GM12864 (cell line): Measurements from ENCODE around the gene PLLP.

Experiments
- DNase-seq: peaks from one replicate; pipeline ENCODE4 v3.0.0-alpha.2; 2011; ENCODE audit warnings: low read depth
- H3K4me3 ChIP-seq: 2 replicates; pipeline ENCODE4 v1.5.1; 2011; ENCODE audit warnings: mild to moderate bottlenecking, low read depth, low read length, control low read depth
- CTCF ChIP-seq: IDR thresholded peaks from 2 replicates; pipeline ENCODE4 v1.5.1; 2011; ENCODE audit warnings: low read depth, mild to moderate bottlenecking, moderate library complexity, low read length, control low read depth, inconsistent platforms; ENCODE audit errors: missing control alignments

Gene PLLP

GRCh38 chr16:57244463-57244766 is 40.1 kb downstream of the PLLP start:
- no peak for DNase-seq
- peak overlapping the region; percentile 88 for H3K4me3 ChIP-seq
- no peak for TF ChIP-seq CTCF

GRCh38 chr16:57242650-57243049 is 41.8 kb downstream of the PLLP start:
- DNase-seq, result no peak
- TF ChIP-seq CTCF, result no peak

DNA sequence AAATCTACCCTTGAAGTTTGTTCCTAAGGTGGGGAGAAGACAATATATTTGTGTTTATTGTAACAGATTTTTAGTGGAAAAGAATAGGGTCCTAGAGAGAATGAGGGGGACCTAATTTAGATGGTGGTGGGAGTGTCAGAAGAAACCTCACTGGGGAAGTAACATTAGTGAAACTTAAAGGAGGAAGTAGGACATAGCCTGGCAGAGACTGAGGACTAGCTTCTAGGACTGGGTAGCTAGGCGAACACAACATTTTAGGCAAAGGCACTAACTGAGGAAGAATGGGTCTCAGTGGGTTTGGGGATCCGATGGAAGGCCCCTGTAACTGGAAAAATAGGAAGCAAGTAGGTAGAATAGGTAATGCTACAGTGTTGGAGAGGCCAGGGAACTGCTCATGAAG is 43.6 kb downstream of the PLLP start:
- no peak for DNase-seq
- no peak overlapping the region for H3K4me3 ChIP-seq
- no peak for TF ChIP-seq CTCF

More at GRCh38 chr16:57242650-57243049, 41.8 kb downstream of the PLLP start:
- H3K4me3 ChIP-seq, result no peak overlapping the region

GRCh38 chr16:57239107-57239506 is 45.4 kb downstream of the PLLP start:
- no peak for TF ChIP-seq CTCF
- DNase-seq, result no peak
- no peak overlapping the region for H3K4me3 ChIP-seq

- DNase-seq, result no peak
- no peak overlapping the region for H3K4me3 ChIP-seq
- TF ChIP-seq CTCF, result no peak
These were observed 45.8 kb downstream of the PLLP start for GRCh38 chr16:57238682-57239081.

DNA sequence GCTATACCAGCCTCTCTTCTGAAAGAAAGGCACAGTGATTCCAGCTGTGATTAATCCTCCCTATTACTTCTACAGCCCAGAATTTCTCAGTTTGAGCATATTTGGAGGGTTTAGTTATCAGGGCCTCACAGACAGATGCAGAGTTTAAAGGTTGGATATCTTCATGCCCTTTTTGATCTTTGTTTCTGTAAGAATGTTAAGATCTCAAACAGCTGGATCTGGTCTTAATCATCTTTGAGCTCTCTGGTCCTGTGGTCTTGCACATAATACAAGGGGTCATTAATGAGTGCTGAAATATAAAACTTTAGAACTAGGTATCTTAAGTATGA is 48.5 kb downstream of the PLLP start:
- no peak overlapping the region for H3K4me3 ChIP-seq
- no peak for TF ChIP-seq CTCF
- DNase-seq, result no peak

GRCh38 chr16:57235128-57236021 is 49.1 kb downstream of the PLLP start:
- no peak overlapping the region for H3K4me3 ChIP-seq
- no peak for DNase-seq

More at GRCh38 chr16:57235128-57236021, 49.1 kb downstream of the PLLP start:
- TF ChIP-seq CTCF, result no peak
